ENCODE measurements around the gene DNTTIP2.

DNA sequence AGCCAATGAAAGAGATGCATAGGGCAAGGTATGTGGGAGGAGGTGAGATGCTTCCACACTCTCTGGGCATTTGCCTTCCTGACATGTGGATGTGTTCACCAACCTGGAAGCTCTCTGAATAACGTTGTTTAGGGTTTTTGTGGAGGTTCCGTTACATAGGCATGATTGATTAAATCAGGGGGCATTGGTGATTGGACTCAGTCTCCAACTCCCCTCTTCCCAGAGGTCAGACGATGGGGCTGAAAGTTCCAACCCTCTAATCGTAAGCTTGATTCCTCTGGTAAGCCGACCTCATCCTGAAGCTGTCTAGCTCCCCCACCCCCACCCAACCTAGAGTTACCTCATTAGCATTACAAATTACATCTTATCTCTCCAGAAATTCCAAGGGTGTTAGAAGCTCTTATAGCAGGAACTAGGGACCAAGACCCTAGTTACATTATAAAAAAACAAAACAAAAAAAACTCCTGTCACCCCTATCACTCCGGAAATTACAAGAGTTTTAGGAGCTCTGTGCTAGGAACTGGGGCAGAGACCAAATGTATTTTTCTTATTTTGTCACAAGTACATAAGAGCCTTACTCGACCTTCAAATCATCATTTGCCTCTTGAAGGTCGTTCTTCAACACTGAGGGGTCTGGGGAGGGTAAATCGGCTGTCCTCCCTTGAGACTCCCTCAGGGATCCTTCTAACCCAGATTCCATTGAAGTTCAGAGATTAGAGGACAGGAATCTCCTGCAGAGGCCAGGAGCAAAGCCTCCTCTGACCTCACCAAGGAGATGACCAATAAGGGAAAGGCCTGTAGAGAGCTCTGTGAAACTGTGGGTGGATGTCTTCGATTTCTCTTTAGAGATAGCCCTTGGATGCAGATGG lies 58.2 kb downstream of the DNTTIP2 start:
- TF ChIP-seq CTCF (IDR thresholded peaks at IDR 0.05) (no peak), POLR2A (IDR thresholded peaks at IDR 0.05) (no peak)

Measured in Peyer's patch (tissue), 4 donors.